Endothelial cell of umbilical vein (primary cell): ENCODE results near the gene CSGALNACT2. TPM values are rescaled to one million over a fixed set of nuclear protein-coding genes. Genes with fewer than 3 reads are reported as not detected.

Experiments used
- BruUV-seq: library from RNA; stranded (reverse); fragments of 400-500 nt; replicated peaks from 2 replicates; lab custom pipeline; 2021; lab: Mats Ljungman, UMichigan
- CTCF ChIA-PET: fragments of 300-600, 350-600 bp; sonication (Branson Sonifier 250); formaldehyde crosslinking; loops from one replicate; lab custom pipeline; 2021; ENCODE audit warnings: antibody characterized with exemption, inconsistent platforms; lab: Charles Lee
- POLR2A ChIA-PET: fragments of 300-600, 350-600 bp; sonication (Branson Sonifier 250); formaldehyde crosslinking; loops from one replicate; lab custom pipeline; 2021; ENCODE audit warnings: antibody characterized with exemption, inconsistent platforms; lab: Charles Lee
- DNase-seq: peaks from one replicate; pipeline ENCODE4 v3.0.0-alpha.2; 2011; ENCODE audit warnings: low read depth, low spot score
- FAIRE-seq: peaks from 2 replicates; lab custom pipeline; 2011; peaks lifted over from hg19 to GRCh38; lab: Jason Lieb, UNC
- H2AFZ ChIP-seq: 2 replicates; pipeline ENCODE4 v1.6.0; 2012; ENCODE audit warnings: low read depth, low read length, control low read depth, inconsistent platforms
- H3K27ac ChIP-seq: 2 replicates; pipeline ENCODE4 v1.5.1; 2011; ENCODE audit warnings: low read depth, mild to moderate bottlenecking, control low read depth, low read length, moderate library complexity; ENCODE audit not compliant: insufficient read depth
- H3K27me3 ChIP-seq, 2 experiments: 2 replicates each; pipeline versions ENCODE4 v1.6.0 to v1.6.1; 2011; ENCODE audit warnings: low read length in 2 of 2, mixed read lengths in 1 of 2; ENCODE audit not compliant: control insufficient read depth in 2 of 2, insufficient read depth in 2 of 2
- H3K36me3 ChIP-seq, 2 experiments: 2 replicates in 1 of 2; 3 replicates in 1 of 2; pipeline ENCODE4 v1.5.1; 2011; ENCODE audit warnings: low read length in 2 of 2, mild to moderate bottlenecking in 1 of 2, moderate library complexity in 1 of 2; ENCODE audit not compliant: control insufficient read depth in 2 of 2, insufficient read depth in 2 of 2; ENCODE audit errors: extremely low read depth in 1 of 2
- H3K4me1 ChIP-seq: 3 replicates; pipeline ENCODE4 v1.5.1; 2011; ENCODE audit warnings: mild to moderate bottlenecking, low read length; ENCODE audit not compliant: control insufficient read depth, insufficient read depth; ENCODE audit errors: extremely low read depth
- H3K4me2 ChIP-seq: 2 replicates; pipeline ENCODE4 v1.6.1; 2011; ENCODE audit warnings: low read length, control low read depth, mixed read lengths; ENCODE audit not compliant: insufficient read depth
- H3K4me3 ChIP-seq, 3 experiments: fragments of 200-600 bp in 1 of 3; sonication (generic), shearing (Covaris generic) in 1 of 3; replicated peaks in 1 of 3; 2 replicates each; pipeline ENCODE4 v1.5.1; 2011 to 2016; ENCODE audit warnings: control low read depth in 3 of 3, low read length in 3 of 3, mild to moderate bottlenecking in 2 of 3, inconsistent platforms in 1 of 3, low read depth in 1 of 3, moderate library complexity in 1 of 3; ENCODE audit not compliant: insufficient read depth in 1 of 3
- H3K79me2 ChIP-seq: 2 replicates; pipeline ENCODE4 v1.6.0; 2012; ENCODE audit warnings: low read length, inconsistent platforms; ENCODE audit not compliant: control insufficient read depth, insufficient read depth
- H3K9ac ChIP-seq: replicated peaks from 2 replicates; pipeline ENCODE3; 2011; ENCODE audit warnings: low read length, control low read depth; ENCODE audit not compliant: insufficient read depth; ENCODE audit errors: extremely low read depth
- H3K9me1 ChIP-seq: replicated peaks from 3 replicates; pipeline ENCODE4 v1.6.0; 2011; ENCODE audit warnings: mild to moderate bottlenecking, low read length; ENCODE audit not compliant: control insufficient read depth, insufficient read depth; ENCODE audit errors: extremely low read depth
- H3K9me3 ChIP-seq: replicated peaks from 2 replicates; pipeline ENCODE4 v1.5.1; 2012; ENCODE audit warnings: low read length, inconsistent platforms; ENCODE audit not compliant: control insufficient read depth, insufficient read depth
- H4K20me1 ChIP-seq: replicated peaks from 2 replicates; pipeline ENCODE3; 2011; ENCODE audit warnings: mild to moderate bottlenecking, low read length; ENCODE audit not compliant: control insufficient read depth, insufficient read depth; ENCODE audit errors: extremely low read depth
- EZH2 ChIP-seq: IDR thresholded peaks from 2 replicates; pipeline ENCODE4 v1.6.1; 2012; ENCODE audit warnings: borderline replicate concordance, low read depth, mild to moderate bottlenecking, moderate library complexity, low read length, inconsistent platforms; ENCODE audit not compliant: severe bottlenecking
- FOS ChIP-seq: IDR thresholded peaks from 2 replicates; pipeline ENCODE4 v1.6.1; 2011; ENCODE audit warnings: mild to moderate bottlenecking, low read length, moderate library complexity, borderline replicate concordance; ENCODE audit not compliant: insufficient read depth
- GATA2 ChIP-seq: IDR thresholded peaks from 2 replicates; pipeline ENCODE4 v1.7.0; 2011; ENCODE audit warnings: low read depth, mild to moderate bottlenecking, moderate library complexity, mixed read lengths, low read length; ENCODE audit not compliant: insufficient read length, insufficient read depth
- JUN ChIP-seq: IDR thresholded peaks from 2 replicates; pipeline ENCODE4 v1.6.1; 2011; ENCODE audit warnings: borderline replicate concordance, low read depth; ENCODE audit not compliant: insufficient read length, insufficient read depth
- MYC ChIP-seq: IDR thresholded peaks from one replicate; pipeline ENCODE4 v1.6.1; 2011; ENCODE audit warnings: mild to moderate bottlenecking, low read depth, low read length
- POLR2A ChIP-seq: IDR thresholded peaks from 2 replicates; pipeline ENCODE4 v1.6.1; 2012; ENCODE audit warnings: low read depth, mild to moderate bottlenecking, control low read depth, low read length
- POLR2AphosphoS5 ChIP-seq: IDR thresholded peaks from 2 replicates; pipeline ENCODE4 v1.6.1; 2012; ENCODE audit warnings: low read depth, mild to moderate bottlenecking, control low read depth, low read length, moderate library complexity; ENCODE audit not compliant: insufficient read depth
- dilution Hi-C: fragments of 300-500 bp; cut with MboI; formaldehyde crosslinking; loops from one replicate; pipeline ENCODE4 v1.15.0; 2019; ENCODE audit warnings: low sequenced_read_pairs; ENCODE audit not compliant: extremely low pct_ligation_motif_present
- intact Hi-C: fragments of 100-400 bp; cut with micrococcal nuclease; formaldehyde crosslinking; loops from one replicate; pipeline ENCODE4 v1.10.0; 2022
- polyA plus RNA-seq, 4 experiments: library from polyadenylated mRNA; depleted of rRNA in 3 of 4; stranded (reverse) in 3 of 4; unstranded in 1 of 4; fragments of >200 nt; gene quantifications; 2 replicates each; pipeline versions ENCODE4 v1.2.1 to v1.2.3, GENCODE V29; 2011 to 2012; ENCODE audit warnings: missing spikeins in 1 of 4
- total RNA-seq: library from RNA; stranded (reverse); gene quantifications from 2 replicates; pipeline ENCODE4 v1.2.3, GENCODE V29; 2021
- TF ChIP-seq, protein P1 (sequence below): IDR thresholded peaks from 2 replicates; pipeline ENCODE4 v1.6.1; 2011; ENCODE audit not compliant: insufficient read depth, insufficient read length
- TF ChIP-seq, protein P2 (sequence below), 2 donors: IDR thresholded peaks; 1 replicate in 1 of 2; 2 replicates in 1 of 2; pipeline ENCODE4 v1.5.1; 2011; ENCODE audit warnings: low read length in 2 of 2, mild to moderate bottlenecking in 2 of 2, moderate library complexity in 2 of 2, control low read depth in 1 of 2, inconsistent platforms in 1 of 2, low read depth in 1 of 2; ENCODE audit not compliant: insufficient read depth in 1 of 2; ENCODE audit errors: extremely low read depth in 1 of 2

CSGALNACT2 gene
- total and polyA plus RNA-seq, 2 donors (not counting 3 experiments of a cell fraction or from before 2014, with no cell fraction given) = 9.7 to 17.7 TPM

DNA sequence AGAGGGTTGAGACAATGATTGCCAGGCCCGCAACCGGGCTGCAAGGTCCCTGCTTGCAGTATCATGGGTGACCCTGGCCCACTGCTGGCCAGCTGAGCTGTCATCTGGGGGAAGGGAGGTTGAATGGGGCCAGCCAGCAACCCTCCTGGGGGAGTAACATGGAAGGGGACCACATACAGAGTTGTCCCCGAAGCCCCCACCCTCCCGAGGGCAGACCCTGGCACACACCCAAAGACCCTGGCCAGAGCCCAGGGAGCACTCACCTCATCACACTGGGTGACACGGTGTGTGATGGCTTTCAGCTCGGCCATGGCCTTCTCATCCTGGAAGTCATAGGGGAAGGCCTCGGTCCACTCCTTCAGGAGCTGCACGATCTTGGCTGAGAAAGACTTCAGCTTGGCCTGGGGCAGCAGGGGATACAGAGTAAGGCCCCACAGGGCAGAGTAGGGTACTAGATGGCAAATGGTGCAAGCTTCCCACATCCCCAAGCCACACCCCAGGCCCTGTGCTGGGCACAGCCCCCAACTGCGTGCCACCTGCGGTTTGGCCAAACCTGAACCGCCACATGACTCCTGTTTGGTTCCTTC, 63.4 kb downstream of the CSGALNACT2 start:
- dilution Hi-C loops = no loop called here
- TF ChIP-seq EZH2 = no peak
- TF ChIP-seq MYC = no peak
- no peak for TF ChIP-seq POLR2AphosphoS5
- TF ChIP-seq JUN = no peak
- TF ChIP-seq, protein P1, sequence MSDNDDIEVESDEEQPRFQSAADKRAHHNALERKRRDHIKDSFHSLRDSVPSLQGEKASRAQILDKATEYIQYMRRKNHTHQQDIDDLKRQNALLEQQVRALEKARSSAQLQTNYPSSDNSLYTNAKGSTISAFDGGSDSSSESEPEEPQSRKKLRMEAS = no peak
- TF ChIP-seq FOS = no peak
- no peak for TF ChIP-seq POLR2A
- TF ChIP-seq, protein P2, sequence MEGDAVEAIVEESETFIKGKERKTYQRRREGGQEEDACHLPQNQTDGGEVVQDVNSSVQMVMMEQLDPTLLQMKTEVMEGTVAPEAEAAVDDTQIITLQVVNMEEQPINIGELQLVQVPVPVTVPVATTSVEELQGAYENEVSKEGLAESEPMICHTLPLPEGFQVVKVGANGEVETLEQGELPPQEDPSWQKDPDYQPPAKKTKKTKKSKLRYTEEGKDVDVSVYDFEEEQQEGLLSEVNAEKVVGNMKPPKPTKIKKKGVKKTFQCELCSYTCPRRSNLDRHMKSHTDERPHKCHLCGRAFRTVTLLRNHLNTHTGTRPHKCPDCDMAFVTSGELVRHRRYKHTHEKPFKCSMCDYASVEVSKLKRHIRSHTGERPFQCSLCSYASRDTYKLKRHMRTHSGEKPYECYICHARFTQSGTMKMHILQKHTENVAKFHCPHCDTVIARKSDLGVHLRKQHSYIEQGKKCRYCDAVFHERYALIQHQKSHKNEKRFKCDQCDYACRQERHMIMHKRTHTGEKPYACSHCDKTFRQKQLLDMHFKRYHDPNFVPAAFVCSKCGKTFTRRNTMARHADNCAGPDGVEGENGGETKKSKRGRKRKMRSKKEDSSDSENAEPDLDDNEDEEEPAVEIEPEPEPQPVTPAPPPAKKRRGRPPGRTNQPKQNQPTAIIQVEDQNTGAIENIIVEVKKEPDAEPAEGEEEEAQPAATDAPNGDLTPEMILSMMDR (IDR thresholded peaks at IDR 0.05; ENCODE audit: extremely low read depth in 1 of 2, insufficient read depth in 1 of 2, low read depth in 1 of 2, low read length in 2 of 2) = no peak
- no peak for TF ChIP-seq GATA2
- no peak for DNase-seq
- no peaks in the 10 kb centered on the region for H3K79me2 ChIP-seq
- ChIA-PET POLR2A (interaction anchor here (0.7 kb wide), 1 partner anchor 147 kb away, joined by 3 read pairs; no protein-coding TSS in a partner anchor), CTCF (interaction anchor here (0.6 to 2.3 kb wide), 17 partner anchors 8 to 91 kb away, joined by 3 to 13 read pairs (median 4); no protein-coding TSS in a partner anchor)
- no peaks in the 10 kb centered on the region for H3K9me1 ChIP-seq
- H2AFZ ChIP-seq = no peak overlapping the region
- no peaks in the 10 kb centered on the region for H3K4me1 ChIP-seq
- H3K4me3 ChIP-seq = no peak overlapping the region
- no peak overlapping the region for H3K27ac ChIP-seq
- no peaks in the 10 kb centered on the region for H3K36me3 ChIP-seq
- no peaks in the 10 kb centered on the region for H4K20me1 ChIP-seq
- intact Hi-C loops = loop anchor here (1.0 to 5.0 kb wide), 4 partner anchors 56 to 334 kb away; partner anchors contain the start of gene CSGALNACT2
- BruUV-seq = no TSS peak
- H3K27me3 ChIP-seq = no peaks in the 10 kb centered on the region
- FAIRE-seq = no peak
- H3K4me2 ChIP-seq = peak overlapping the region; percentile 54
- H3K9ac ChIP-seq = no peak overlapping the region
- no peaks in the 10 kb centered on the region for H3K9me3 ChIP-seq
